8988T (cell line): Measurements from ENCODE around the gene CACNB2.

Experiments
- DNase-seq: peaks from one replicate; pipeline ENCODE4 v3.0.0; 2011

The CACNB2 gene

DNA sequence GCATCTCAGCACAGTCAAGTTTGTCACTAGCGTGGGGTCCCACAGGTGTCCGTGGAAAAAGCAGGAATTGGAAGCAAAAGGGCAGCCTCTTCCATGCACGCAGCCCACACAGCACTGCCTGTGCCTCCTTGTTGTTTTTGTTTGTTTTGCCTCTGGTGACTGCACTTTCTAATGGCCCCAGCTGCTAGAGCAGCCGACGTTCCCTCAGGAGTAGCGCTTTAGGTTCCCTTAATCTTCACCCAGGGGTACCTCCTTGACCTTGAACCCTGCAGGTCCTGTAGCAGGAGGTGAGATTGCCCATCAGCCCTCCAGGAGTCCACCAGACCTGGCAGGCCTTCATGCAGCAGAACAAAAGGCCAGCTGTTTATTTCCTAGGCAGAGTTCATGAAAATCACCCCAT is 210.1 kb downstream of the CACNB2 start:
- no peak for DNase-seq

DNA sequence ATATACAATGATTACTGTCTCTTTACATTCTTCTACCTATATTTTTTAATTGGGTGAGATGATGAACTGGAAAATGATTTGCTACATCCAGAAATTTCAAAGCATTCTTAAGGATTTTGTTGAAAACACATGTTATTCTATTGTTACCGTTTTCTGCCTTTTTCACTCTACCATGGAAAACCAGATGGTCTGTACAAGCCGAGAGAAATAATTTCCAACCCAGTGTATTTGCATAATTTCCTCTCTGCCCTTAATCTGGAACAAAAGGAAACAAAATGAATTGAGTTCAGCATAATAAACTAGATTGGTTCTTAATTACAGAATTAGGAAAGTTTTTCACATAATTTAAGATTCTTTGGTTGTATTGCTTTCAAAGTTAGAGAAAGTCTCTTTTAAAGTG is 211.2 kb downstream of the CACNB2 start:
- no peak for DNase-seq

GRCh38 chr10:18352175-18352574 is 212.0 kb downstream of the CACNB2 start:
- DNase-seq = no peak

DNA sequence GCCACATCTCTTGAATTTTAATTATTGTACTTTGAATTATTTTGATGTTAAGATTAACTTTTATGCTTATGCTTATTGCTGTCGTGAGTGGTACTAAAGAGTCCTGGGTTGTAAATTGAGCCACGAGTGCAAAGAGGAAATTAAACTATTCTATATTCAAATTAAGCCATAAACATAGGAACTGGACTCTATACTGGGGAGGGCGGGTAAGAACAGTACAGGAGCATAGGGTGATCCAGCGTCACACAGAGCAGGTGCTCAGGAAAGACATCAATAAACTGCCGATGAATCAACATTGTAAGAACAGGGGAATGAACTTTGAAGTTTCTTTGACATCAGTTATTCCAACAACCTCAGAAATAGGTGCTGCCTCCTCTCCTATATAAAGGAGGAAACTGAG is 219.6 kb downstream of the CACNB2 start:
- no peak for DNase-seq

GRCh38 chr10:18362892-18363291 is 222.7 kb downstream of the CACNB2 start:
- no peak for DNase-seq

DNA sequence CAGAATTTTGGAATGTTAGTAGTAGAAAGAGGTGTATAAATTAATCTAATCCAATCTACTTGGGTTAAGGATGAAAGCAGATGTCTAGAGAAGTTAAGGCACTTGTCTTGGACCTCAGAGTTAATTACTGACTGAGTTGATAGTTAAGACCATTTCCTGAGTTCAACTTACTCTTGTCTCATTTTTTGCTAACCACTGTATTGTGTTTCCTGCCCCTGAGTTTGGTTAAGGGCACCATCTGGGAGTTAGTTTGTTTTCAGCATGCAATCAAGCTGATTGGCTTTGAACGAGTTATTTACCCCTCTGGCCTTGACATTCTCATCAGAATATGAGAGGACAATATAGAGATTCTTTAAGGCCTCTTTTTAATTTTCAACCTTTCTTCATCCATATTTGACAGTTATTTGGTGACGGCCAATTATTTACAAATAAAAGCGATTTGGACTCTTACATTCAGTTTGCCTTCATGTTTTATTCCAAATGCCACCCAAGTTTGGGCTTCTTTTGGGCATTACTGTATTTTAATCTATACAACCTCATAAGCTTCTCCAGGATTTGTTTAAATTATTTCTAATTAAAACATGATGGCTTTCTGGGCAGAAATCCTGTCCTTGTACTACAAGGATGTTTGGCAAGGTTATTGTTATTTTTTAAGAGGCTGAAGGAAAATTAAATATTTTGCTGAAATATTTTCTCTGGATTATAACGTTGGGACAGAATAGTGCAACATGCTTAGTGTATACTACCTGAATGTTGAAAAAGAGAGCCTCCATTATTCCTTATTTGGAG is 225.0 kb downstream of the CACNB2 start:
- DNase-seq = no peak

GRCh38 chr10:18367840-18368239 is 227.6 kb downstream of the CACNB2 start:
- no peak for DNase-seq

- no peak for DNase-seq
Observed at GRCh38 chr10:18368273-18368672, 228.0 kb downstream of the CACNB2 start.

DNA sequence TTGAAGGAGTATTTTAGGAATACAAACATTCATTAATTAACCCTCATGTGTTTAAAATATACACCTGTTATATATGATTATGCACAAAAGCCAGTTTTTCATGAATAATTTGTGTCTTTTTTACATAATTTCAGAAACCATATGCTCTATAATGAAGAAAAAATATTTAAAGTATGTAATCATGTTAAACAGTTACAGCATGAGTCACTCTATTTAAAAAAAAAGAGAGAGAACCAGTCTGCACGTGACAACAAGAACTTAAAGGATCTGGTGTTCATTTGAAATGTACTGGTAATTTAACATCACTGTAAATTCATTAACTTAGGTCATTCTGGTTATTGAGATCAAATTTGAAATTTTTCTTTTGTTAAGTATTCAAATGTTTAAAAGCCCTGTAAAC is 228.5 kb downstream of the CACNB2 start:
- no peak for DNase-seq

DNA sequence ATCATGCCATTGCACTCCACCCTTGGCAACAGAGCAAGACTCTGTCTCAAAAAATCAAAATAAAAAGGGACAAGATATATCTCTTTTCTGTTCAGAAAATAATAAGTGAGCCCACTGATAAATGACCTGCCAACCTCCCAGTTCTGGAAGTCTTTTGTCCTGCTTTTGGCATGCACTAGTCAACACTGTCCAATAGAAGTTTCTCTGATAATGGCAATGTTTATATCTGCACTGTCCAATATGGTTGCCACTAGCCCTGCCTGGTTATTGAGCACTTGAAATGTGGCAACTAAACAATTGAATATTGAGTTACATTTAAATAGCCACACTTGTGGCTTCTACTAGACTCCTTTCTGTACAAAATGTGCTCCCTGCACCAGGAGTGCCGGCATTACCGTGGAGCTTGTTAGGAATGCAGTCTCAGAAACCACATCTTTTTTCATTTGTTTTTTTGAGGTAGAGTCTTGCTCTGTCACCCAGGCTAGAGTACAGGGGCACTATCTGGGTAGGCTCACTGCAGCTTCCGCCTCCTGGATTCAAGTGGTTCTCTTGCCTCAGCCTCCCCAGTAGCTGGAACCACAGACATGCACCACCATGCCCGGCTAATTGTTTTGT is 229.7 kb downstream of the CACNB2 start:
- no peak for DNase-seq

GRCh38 chr10:18376650-18377049 is 236.4 kb downstream of the CACNB2 start:
- DNase-seq = no peak

- DNase-seq = no peak
Observed at GRCh38 chr10:18377898-18378297, 237.7 kb downstream of the CACNB2 start.

DNA sequence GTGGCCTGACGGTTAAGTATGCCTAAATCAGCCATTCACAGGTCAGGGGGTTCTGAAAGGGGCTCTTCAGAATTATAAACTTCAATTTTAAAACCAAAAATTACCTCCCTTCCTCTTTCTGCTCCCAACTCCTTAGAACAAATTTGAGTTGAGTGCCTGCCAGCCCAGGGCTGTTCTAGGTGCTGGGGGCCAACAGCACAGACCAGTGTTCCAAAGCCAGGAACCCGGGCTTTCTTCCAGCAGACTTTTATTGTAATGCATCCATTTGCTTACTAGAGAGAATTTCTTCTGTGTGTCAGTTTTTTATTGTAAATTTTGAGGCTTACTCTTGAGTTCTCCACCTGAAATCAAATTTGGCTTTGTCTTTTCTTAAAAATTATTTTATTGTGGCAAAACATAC is 238.5 kb downstream of the CACNB2 start:
- DNase-seq = no peak

DNA sequence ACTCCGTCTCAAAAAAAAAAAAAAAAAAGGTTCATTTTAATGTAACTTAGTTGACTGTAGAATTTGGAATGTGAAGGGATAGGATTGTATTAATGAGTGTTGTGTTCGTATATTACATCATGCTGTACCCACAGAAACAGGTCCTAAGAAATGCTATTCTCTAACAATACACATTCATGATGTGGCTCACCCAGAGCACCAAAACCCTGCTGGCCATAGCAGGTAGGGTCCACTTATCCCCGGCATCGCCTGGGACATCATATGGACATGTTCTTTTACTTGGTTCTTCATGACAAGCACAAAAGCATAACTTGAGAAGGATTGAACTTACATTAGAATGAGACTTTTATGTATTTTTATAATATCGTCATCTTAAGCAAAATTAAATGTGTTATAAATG is 241.5 kb downstream of the CACNB2 start:
- no peak for DNase-seq

GRCh38 chr10:18397906-18398305 is 257.7 kb downstream of the CACNB2 start:
- no peak for DNase-seq

GRCh38 chr10:18399158-18399557 is 258.9 kb downstream of the CACNB2 start:
- DNase-seq = no peak

DNA sequence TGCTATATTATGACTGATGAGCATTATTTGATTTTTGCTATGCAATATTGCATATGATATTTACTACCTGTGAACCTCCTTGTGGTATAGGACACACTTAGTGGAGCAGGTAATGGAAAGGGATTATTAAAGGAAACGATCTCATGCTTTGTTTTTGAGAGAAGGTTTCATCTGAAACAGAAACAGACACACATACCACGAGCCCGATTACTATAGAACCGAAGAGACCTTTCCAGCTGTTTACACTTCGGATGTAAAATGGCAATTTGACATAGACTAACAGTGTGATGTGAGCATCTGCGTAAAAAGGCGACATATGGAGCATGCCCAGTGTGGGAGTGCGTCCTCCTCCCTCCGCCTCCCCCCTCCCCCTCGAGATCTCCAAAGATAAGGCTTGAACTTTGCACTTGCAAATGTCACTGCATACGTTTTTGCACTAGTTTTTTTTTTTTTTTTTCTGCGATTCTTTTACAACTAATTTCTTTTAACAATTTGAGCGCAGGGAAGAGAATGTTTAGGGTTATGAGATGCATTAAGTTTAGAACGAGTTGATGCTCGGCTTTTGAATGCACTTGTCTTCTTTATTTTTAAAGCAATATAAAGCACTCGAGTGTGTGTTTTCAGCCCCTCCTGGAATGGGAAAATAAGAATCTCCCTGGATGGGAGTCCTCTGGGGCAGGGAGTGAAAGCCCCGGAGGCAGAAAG is 260.1 kb downstream of the CACNB2 start:
- DNase-seq = no peak

DNA sequence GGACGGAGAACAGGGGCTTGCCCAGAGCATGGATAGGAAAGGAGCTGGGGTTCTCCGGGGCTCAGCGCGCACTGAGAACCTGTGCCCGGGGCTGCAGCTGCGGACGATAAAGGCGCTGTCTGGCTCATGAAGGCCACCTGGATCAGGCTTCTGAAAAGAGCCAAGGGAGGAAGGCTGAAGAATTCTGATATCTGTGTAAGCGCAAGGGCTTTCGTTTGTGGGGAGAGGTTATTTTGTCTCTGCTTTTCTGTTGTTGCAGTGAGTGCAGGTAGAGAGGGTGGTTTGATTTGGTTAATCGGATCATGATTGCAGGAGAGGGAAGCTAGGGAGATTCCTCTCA is 260.7 kb downstream of the CACNB2 start:
- no peak for DNase-seq

DNA sequence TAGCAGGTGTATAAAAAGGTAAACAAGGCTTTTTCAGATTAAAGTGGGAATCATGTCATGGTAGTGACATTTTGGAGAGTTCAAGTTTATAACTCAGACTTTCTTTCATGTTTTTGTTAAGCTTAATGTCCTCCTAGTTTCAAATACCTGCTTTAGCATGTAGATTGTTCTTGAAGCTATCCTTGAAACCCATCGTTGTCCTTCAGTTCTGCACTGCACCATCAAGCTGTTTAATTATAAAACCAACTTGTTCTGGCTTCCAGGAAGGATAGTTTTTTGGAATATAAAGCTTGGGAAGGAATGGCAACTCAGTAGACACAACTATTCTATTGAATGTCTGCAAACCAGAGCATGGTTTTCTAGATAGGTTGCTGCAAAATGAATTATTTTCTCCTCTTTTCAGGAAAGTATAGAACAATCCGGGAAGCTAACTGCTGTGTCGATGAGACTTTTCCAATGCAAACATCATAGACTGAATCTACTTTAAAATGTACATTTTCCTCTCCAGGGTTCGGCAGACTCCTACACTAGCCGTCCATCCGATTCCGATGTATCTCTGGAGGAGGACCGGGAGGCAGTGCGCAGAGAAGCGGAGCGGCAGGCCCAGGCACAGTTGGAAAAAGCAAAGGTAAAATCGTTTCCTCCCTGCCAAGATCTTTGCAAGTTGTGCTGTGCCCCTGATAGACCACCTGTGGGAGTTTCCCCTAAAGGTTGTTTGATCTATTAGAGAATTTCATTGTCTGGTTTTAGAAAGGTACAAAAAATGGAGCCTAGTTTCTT is 261.4 kb downstream of the CACNB2 start:
- DNase-seq = no peak

DNA sequence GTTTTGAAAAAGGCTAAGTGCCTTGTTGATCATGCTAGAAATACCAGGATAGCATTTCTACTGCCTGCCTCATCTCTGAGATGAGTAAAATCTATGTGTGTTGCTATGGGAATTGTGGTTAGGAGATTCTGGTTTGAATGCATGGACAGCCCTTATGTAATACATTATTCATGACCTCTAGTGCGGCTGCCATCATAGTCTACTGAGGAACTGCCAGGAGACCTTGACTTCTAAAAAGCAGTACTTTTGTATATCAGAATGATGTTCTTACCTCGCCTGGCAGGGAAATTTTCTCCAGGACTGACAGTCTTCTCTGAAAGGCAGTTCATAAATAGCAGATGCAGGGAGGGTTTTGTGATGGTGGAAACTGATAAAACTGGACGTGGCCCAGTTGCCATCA is 262.6 kb downstream of the CACNB2 start:
- no peak for DNase-seq

GRCh38 chr10:18404530-18404929 is 264.3 kb downstream of the CACNB2 start:
- no peak for DNase-seq

GRCh38 chr10:18406136-18406535 is 265.9 kb downstream of the CACNB2 start:
- no peak for DNase-seq

DNA sequence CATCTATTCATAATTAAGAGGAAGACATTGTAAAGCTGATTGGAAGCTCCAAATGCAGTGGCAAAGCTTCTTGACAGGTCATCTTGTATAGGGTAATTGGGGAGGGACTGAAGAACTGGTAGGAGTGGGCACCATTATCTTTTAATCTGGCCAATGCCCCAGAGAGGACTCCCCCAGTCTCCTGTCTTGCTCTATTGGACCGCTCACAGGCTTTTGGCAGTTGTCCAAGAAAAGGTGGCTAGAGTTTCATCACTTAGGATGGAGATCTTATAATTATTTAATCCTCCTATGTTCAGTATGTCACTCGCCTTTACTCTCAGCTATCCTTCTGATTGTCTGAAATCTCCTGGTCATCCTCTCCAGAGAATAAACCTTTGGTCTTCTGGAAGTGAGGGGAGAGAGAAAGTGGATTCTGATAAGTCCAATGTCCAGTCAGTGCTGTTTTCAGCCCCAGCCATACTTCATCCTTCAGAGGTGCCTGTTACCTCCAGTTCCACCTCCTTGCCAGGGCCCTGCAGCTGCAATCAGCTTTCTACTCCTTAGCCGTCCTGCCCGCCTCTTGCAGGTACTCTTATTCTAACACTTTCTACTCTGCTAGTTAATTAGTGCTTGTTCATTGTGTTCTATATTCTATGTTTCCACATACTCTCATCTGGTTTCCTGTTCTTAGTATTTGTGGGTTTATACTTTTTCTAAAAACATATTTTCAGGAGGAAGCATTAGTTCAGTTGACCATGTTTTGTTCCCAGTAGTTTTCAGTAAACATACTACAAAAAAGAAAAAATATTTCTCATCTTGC is 269.6 kb downstream of the CACNB2 start:
- DNase-seq = no peak
